Measurements from ENCODE around the gene DHRSX.

DNA sequence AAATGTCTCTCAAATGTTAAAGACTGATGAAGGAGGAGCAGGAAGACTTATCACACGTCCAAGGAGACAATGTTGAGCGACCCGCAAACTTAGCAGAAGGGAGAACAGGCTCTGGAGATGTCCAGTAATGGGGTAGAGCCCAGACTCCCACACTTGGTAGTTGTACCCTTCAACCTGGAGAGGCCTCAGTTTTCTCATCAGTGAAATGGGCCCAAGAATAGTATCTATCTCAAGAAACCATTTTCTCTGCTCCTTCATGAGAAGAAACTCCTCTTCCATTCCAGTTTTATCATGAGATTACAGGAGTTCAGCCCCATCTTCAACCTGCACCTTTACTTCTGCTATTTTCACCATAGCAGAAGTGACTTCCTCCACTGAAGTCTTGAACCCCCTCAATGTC, 169.9 kb downstream of the DHRSX start:
- no peak for TF ChIP-seq EZH2 (IDR thresholded peaks at IDR 0.05; ENCODE audit: insufficient read depth, low read length)
- TF ChIP-seq, protein P1, sequence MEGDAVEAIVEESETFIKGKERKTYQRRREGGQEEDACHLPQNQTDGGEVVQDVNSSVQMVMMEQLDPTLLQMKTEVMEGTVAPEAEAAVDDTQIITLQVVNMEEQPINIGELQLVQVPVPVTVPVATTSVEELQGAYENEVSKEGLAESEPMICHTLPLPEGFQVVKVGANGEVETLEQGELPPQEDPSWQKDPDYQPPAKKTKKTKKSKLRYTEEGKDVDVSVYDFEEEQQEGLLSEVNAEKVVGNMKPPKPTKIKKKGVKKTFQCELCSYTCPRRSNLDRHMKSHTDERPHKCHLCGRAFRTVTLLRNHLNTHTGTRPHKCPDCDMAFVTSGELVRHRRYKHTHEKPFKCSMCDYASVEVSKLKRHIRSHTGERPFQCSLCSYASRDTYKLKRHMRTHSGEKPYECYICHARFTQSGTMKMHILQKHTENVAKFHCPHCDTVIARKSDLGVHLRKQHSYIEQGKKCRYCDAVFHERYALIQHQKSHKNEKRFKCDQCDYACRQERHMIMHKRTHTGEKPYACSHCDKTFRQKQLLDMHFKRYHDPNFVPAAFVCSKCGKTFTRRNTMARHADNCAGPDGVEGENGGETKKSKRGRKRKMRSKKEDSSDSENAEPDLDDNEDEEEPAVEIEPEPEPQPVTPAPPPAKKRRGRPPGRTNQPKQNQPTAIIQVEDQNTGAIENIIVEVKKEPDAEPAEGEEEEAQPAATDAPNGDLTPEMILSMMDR (IDR thresholded peaks at IDR 0.05; ENCODE audit: insufficient read depth, low read depth, low read length) = no peak
